VCaP (cell line): ENCODE data around the gene PEX14.
A peak's percentile ranks its signal among the peaks of the same experiment; 100 is the strongest.

Experiments
- H3K27ac ChIP-seq: fragments of 450-650 bp; 2 replicates; pipeline ENCODE4 v1.5.1; 2017
- CTCF ChIP-seq: fragments of 450-650 bp; conservative IDR thresholded peaks from 2 replicates; pipeline ENCODE4 v1.5.1; 2017; ENCODE audit warnings: mild to moderate bottlenecking, moderate library complexity

Gene PEX14

GRCh38 chr1:10515976-10516750 is 41.4 kb downstream of the PEX14 start:
- no peak for TF ChIP-seq CTCF
- peak overlapping the region; percentile 60 for H3K27ac ChIP-seq

GRCh38 chr1:10516925-10517676 is 42.4 kb downstream of the PEX14 start:
- peak overlapping the region; percentile 60 for H3K27ac ChIP-seq
- no peak for TF ChIP-seq CTCF

- TF ChIP-seq CTCF: no peak
- H3K27ac ChIP-seq: peak overlapping the region; percentile 60
Measured at GRCh38 chr1:10517677-10517982, 42.9 kb downstream of the PEX14 start.

- H3K27ac ChIP-seq: peak overlapping the region; percentile 67
- TF ChIP-seq CTCF: peak; percentile 32
Measured at GRCh38 chr1:10519016-10519417, 44.3 kb downstream of the PEX14 start.

GRCh38 chr1:10520497-10520896 is 45.7 kb downstream of the PEX14 start:
- TF ChIP-seq CTCF: no peak
- H3K27ac ChIP-seq: no peak overlapping the region

GRCh38 chr1:10520952-10521351 is 46.2 kb downstream of the PEX14 start:
- H3K27ac ChIP-seq: no peak overlapping the region; the same call in 1 of the 2 replicates
- TF ChIP-seq CTCF: no peak

GRCh38 chr1:10521537-10522157 is 46.9 kb downstream of the PEX14 start:
- TF ChIP-seq CTCF: no peak
- H3K27ac ChIP-seq: peak overlapping the region; percentile 81
